RWPE2 (cell line): ENCODE measurements around the gene DCBLD1.

Source experiments
- ATAC-seq: fragments of 200-7000 bp; cut with Tn5 transposase; 3 replicates; pipeline ENCODE4 v1.9.1; 2021; ENCODE audit warnings: low read depth
- DNase-seq: peaks from one replicate; pipeline ENCODE4 v3.0.0-alpha.2; 2020; ENCODE audit warnings: low spot score
- H3K27ac ChIP-seq: fragments of 450-650 bp; 2 replicates; pipeline ENCODE4 v1.5.1; 2017; ENCODE audit warnings: mild to moderate bottlenecking; ENCODE audit not compliant: poor library complexity, severe bottlenecking
- H3K27me3 ChIP-seq: fragments of 250-450 bp; sonication (Bioruptor Pico); 2 replicates; pipeline ENCODE4 v1.5.1; 2021; ENCODE audit warnings: mild to moderate bottlenecking, moderate library complexity; ENCODE audit not compliant: insufficient read depth, poor library complexity, severe bottlenecking
- H3K36me3 ChIP-seq: fragments of 250-450 bp; sonication (Bioruptor Pico); 2 replicates; pipeline ENCODE4 v1.5.1; 2020; ENCODE audit warnings: low read depth, mild to moderate bottlenecking, moderate library complexity
- H3K4me1 ChIP-seq: fragments of 250-450 bp; sonication (Bioruptor Pico); 2 replicates; pipeline ENCODE4 v1.5.1; 2021; ENCODE audit warnings: mild to moderate bottlenecking, moderate library complexity; ENCODE audit not compliant: insufficient read depth, poor library complexity, severe bottlenecking
- H3K4me3 ChIP-seq: fragments of 250-450 bp; sonication (Bioruptor Pico); 2 replicates; pipeline ENCODE4 v1.5.1; 2021; ENCODE audit warnings: mild to moderate bottlenecking, moderate library complexity; ENCODE audit not compliant: severe bottlenecking
- H3K9me3 ChIP-seq: fragments of 250-450 bp; sonication (Bioruptor Pico); 2 replicates; pipeline ENCODE4 v1.5.1; 2021; ENCODE audit warnings: mild to moderate bottlenecking, moderate library complexity; ENCODE audit not compliant: severe bottlenecking
- CTCF ChIP-seq: fragments of 450-650 bp; IDR thresholded peaks from one replicate; pipeline ENCODE4 v1.5.1; 2017; ENCODE audit warnings: mild to moderate bottlenecking, moderate library complexity; ENCODE audit not compliant: poor library complexity, severe bottlenecking

The DCBLD1 gene

GRCh38 chr6:117502580-117502979 lies 20.1 kb downstream of the DCBLD1 start:
- no peak for DNase-seq
- no peaks in the 10 kb centered on the region for H3K27me3 ChIP-seq
- H3K27ac ChIP-seq = peak overlapping the region; percentile 95
- no peak overlapping the region for H3K4me3 ChIP-seq
- TF ChIP-seq CTCF = no peak
- H3K9me3 ChIP-seq = no peaks in the 10 kb centered on the region
- H3K36me3 ChIP-seq = peaks cover 53% of the 10 kb centered on the region
- peaks cover 43% of the 10 kb centered on the region for H3K4me1 ChIP-seq
- no peak for ATAC-seq

- H3K27ac ChIP-seq = peak overlapping the region; percentile 95
- H3K36me3 ChIP-seq = peaks cover 59% of the 10 kb centered on the region
- TF ChIP-seq CTCF = no peak
- H3K4me1 ChIP-seq = peaks cover 43% of the 10 kb centered on the region
- DNase-seq = no peak
- no peak for ATAC-seq
- H3K27me3 ChIP-seq = no peaks in the 10 kb centered on the region
- H3K9me3 ChIP-seq = no peaks in the 10 kb centered on the region
- no peak overlapping the region for H3K4me3 ChIP-seq
Measured at GRCh38 chr6:117503211-117503610, 20.7 kb downstream of the DCBLD1 start.

- peaks cover 49% of the 10 kb centered on the region for H3K4me1 ChIP-seq
Measured at GRCh38 chr6:117504478-117505144, 22.1 kb downstream of the DCBLD1 start.

GRCh38 chr6:117505311-117505710 lies 22.8 kb downstream of the DCBLD1 start:
- TF ChIP-seq CTCF = no peak
- no peaks in the 10 kb centered on the region for H3K27me3 ChIP-seq
- DNase-seq (no peak), ATAC-seq (no peak)
- no peaks in the 10 kb centered on the region for H3K9me3 ChIP-seq
- H3K4me3 ChIP-seq = no peak overlapping the region
- H3K4me1 ChIP-seq = peaks cover 49% of the 10 kb centered on the region
- H3K27ac ChIP-seq = no peak overlapping the region
- H3K36me3 ChIP-seq = peaks cover 80% of the 10 kb centered on the region

More at GRCh38 chr6:117504478-117505144, 22.1 kb downstream of the DCBLD1 start:
- no peak for ATAC-seq
- TF ChIP-seq CTCF = no peak
- DNase-seq = no peak
- no peaks in the 10 kb centered on the region for H3K9me3 ChIP-seq
- H3K36me3 ChIP-seq = peaks cover 73% of the 10 kb centered on the region
- no peaks in the 10 kb centered on the region for H3K27me3 ChIP-seq
- no peak overlapping the region for H3K4me3 ChIP-seq
- H3K27ac ChIP-seq = peak overlapping the region; percentile 95

- H3K4me1 ChIP-seq = peaks cover 49% of the 10 kb centered on the region
- H3K9me3 ChIP-seq = no peaks in the 10 kb centered on the region
- H3K27me3 ChIP-seq = no peaks in the 10 kb centered on the region
- TF ChIP-seq CTCF = no peak
- peak overlapping the region; percentile 17 for H3K27ac ChIP-seq
- H3K36me3 ChIP-seq = peaks cover 90% of the 10 kb centered on the region
- DNase-seq (no peak), ATAC-seq (peak; percentile 34; the same call in 1 of the 3 replicates)
- no peak overlapping the region for H3K4me3 ChIP-seq
Measured at GRCh38 chr6:117506180-117506835, 23.8 kb downstream of the DCBLD1 start.
